GM12801 (cell line): ENCODE measurements around the gene ALX4.

Experiments used
- TF ChIP-seq, protein P1 (sequence below): IDR thresholded peaks from one replicate; pipeline ENCODE4 v1.5.1; 2011; ENCODE audit warnings: control low read depth; ENCODE audit not compliant: insufficient read length; ENCODE audit errors: extremely low read depth

Gene ALX4

DNA sequence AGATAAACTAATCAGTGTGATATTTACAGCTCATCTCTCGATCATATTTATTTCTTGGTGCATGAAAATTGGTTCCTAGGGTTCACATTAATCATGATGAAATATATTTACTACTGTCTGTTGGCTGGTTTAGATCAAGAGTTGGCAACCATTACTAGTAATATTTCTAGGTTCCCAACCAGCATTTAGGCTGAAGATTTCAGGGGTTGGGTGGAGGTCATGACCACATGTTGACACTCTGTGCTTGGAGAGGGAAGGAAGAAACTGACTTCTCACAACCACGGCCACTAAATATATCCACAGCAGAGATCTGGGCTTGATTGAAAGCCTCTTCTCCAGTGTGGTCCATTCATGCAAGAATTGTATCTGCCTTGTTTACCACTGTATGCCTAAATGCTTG lies 87.9 kb downstream of the ALX4 start:
- TF ChIP-seq, protein P1, sequence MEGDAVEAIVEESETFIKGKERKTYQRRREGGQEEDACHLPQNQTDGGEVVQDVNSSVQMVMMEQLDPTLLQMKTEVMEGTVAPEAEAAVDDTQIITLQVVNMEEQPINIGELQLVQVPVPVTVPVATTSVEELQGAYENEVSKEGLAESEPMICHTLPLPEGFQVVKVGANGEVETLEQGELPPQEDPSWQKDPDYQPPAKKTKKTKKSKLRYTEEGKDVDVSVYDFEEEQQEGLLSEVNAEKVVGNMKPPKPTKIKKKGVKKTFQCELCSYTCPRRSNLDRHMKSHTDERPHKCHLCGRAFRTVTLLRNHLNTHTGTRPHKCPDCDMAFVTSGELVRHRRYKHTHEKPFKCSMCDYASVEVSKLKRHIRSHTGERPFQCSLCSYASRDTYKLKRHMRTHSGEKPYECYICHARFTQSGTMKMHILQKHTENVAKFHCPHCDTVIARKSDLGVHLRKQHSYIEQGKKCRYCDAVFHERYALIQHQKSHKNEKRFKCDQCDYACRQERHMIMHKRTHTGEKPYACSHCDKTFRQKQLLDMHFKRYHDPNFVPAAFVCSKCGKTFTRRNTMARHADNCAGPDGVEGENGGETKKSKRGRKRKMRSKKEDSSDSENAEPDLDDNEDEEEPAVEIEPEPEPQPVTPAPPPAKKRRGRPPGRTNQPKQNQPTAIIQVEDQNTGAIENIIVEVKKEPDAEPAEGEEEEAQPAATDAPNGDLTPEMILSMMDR: no peak

DNA sequence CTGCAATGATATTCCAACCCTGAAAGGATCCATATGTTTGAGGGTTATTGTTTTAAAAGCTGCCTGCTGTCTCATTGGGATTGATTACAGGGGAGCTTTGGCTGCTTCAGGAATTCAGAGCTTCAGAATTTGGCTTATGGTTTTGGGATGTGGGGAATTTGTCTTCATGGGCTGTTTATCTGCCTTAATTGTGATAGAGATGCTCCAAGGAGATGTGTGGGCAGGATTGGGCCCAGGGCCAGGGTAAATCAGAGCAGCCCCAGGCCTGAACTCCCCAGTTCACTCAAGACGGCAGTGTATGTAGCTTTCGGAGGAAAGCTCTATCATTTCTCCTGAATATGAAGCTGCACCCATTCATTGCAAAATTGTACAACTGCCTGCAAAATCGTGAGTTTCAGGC lies 88.5 kb downstream of the ALX4 start:
- TF ChIP-seq, protein P1: no peak

DNA sequence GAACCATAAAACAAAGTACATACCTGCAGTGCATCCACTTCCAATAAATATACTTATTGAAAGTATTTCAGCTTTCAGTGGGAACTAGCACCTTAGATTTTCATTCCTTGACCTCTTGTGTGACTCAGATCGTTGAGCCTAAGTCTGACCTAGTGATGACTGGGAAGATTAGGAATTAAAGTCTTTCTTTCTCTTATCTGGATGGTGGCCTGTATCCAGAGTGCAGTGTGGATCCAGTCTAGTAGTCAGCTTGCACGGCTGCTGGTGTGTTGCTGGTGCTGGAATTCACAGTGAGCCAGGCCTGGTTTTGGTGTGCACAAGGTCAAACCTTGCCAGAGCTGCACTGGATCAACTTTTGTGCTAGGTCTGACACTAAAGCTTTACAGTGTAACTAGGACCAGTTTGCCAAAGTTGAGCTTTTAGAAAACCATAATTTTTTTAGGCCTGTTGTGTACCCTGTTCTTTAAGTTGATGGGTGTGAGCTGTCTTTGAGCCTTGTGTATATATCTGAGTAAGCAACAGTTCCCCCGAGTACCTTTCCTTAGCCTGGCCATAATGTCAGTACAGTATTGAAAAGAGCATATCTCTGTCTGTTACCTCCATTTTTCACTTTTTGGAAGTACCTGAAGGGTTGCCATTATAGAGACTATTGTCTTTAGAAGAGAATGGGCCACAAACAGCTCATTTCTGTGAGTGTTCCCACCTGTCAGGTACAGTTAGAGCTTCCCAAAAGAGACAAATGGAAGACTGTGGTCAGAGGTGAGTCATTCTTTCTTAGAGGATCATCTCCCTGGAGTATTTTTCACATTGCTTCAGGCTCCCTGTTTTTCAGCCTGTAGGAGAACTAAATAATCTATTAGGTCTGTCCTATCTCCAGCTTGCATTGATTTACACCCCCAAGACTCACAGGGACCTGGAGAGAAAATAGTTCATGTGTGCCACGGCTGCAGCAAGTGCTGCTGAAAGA lies 89.8 kb downstream of the ALX4 start:
- TF ChIP-seq, protein P1: no peak

DNA sequence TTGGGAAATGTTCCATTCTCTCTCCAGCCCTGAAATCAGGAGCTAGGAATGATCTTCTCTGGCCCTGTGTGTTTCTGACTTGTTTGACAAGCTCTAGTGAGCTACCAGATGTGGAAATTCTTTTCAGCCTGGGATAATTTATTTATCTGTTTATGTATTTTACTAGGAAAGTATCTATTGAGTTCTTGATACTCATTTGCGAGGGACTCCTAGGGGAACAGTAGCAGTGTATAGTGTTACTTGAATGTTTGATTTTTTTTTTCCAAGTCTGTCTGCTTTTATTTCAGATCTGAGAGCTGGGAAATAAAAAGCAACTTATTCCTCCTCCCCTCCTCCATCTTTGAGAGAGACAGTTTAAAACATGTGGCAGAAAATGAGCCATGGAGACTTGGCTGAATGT lies 92.5 kb downstream of the ALX4 start:
- TF ChIP-seq, protein P1: no peak

DNA sequence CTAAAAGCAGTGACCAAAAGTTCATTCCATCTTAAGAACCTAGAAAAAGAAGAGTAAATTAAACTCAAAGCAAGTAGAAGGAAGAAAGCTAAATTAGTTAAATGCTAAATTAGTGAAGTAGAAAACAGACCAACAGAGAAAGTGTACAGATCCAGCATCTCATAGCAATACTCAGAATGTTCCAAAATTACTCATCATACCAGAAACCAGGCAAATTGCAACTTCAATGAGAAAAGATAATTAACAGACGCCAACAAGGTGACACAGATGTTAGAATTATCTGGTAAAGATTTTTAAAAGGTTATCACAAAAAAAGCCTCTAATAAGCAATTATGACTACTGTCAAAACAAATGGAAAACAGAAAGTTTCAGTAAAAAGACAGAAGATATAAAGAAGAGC lies 96.8 kb downstream of the ALX4 start:
- TF ChIP-seq, protein P1: no peak

DNA sequence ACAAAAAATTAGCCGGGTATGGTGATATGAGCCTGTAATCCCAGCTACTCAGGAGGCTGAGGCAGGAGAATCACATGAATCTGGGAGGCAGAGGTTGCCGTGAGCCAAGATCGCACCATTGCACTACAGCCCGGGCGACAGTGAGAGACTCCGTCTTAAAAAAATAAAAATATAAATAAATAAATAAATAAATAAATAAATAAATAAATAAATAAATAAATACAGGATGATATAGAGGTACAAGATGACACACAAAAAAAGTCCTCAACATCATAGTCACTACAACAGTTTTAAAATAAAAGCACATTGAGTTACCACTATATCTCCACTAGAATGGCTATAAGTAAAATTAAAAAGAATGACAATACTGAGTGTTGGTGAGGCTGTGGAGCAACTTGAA lies 97.8 kb downstream of the ALX4 start:
- TF ChIP-seq, protein P1: no peak
